Endometrial microvascular endothelial cells (primary cell): Measurements from ENCODE around the gene CCDC127. TPM values are rescaled to one million over a fixed set of nuclear protein-coding genes. Genes with fewer than 3 reads are reported as not detected.

Experiments used
- in situ Hi-C: cut with HindIII; loops from 2 replicates; pipeline ENCODE4 v1.10.0; 2017; ENCODE audit warnings: low sequenced_read_pairs, low pct_unique_long_range_greater_than_20kb; ENCODE audit errors: inconsistent ontology term
- total RNA-seq: library from RNA; depleted of rRNA; stranded (reverse); fragments of >200 nt; gene quantifications from one replicate; pipeline ENCODE4 v1.2.3, GENCODE V29; 2015; ENCODE audit errors: inconsistent ontology term

Gene CCDC127
- total RNA-seq, 1 donor from 2014 or later: 5.6 TPM

- in situ Hi-C loops: no loop called here
Observed at GRCh38 chr5:152077-152476, 65.9 kb downstream of the CCDC127 start.

GRCh38 chr5:150746-151145 is 67.2 kb downstream of the CCDC127 start:
- in situ Hi-C loops: no loop called here

GRCh38 chr5:149745-150485 is 68.0 kb downstream of the CCDC127 start:
- in situ Hi-C loops: no loop called here

- in situ Hi-C loops: no loop called here
Observed at GRCh38 chr5:147751-148150, 70.2 kb downstream of the CCDC127 start.

Other genes with a start within 250 kb of the CCDC127 start
- 0.19 TPM for gene PLEKHG4B, start 126.0 kb downstream of the CCDC127 start, total RNA-seq
- gene LRRC14B, start 26.7 kb downstream of the CCDC127 start, total RNA-seq: not detected
- 132 TPM for gene SDHA, start 167 bp upstream of the CCDC127 start, total RNA-seq
- gene PDCD6, start 53.5 kb upstream of the CCDC127 start, total RNA-seq: 113 TPM
- gene AHRR, start 103.6 kb upstream of the CCDC127 start, total RNA-seq: 9.8 TPM
- gene EXOC3, start 225.0 kb upstream of the CCDC127 start, total RNA-seq: 32.1 TPM